Right lobe of liver (tissue), 4 donors: ENCODE results near the gene CALHM6.

Source experiments
- CTCF ChIP-seq, 4 donors: fragments of 200-600 bp in 3 of 4; fragments of 450-650 bp in 1 of 4; IDR thresholded peaks; one replicate each; pipeline versions ENCODE4 v1.5.1 to v1.8.0; 2016 to 2022; ENCODE audit warnings: antibody characterized with exemption in 4 of 4, mild to moderate bottlenecking in 2 of 4
- POLR2A ChIP-seq: fragments of 450-650 bp; IDR thresholded peaks from one replicate; pipeline ENCODE4 v1.6.1; 2017; ENCODE audit warnings: antibody characterized with exemption, mild to moderate bottlenecking
- donor health status: DM: no; HTN: no; CAD: no.
- donor health status: DM: no; HTN: no; CAD: no.
- donor health status: DM: no; HTN: yes; CAD: no.

GRCh38 chr6:116465246-116465645 lies 4.1 kb downstream of the CALHM6 start:
- TF ChIP-seq CTCF (IDR thresholded peaks at IDR 0.05) (no peak), POLR2A (no peak)
